ENCODE results near the gene TSFM. TPM values are rescaled to one million over a fixed set of nuclear protein-coding genes. Genes with fewer than 3 reads are reported as not detected.
A peak's percentile ranks its signal among the peaks of the same experiment; 100 is the strongest.
"Not testable (repeated sequence)": the region's sequence is repeated elsewhere in the genome, so short reads cannot be mapped to it uniquely, and the experiment has no call there.

Gene TSFM
- total and polyA plus RNA-seq, 7 donors = 31.5 to 74.3 (median 52.1) TPM

GRCh38 chr12:57816855-57817151 is 34.2 kb downstream of the TSFM start:
- peaks cover 24% of the 10 kb centered on the region for H3K4me1 ChIP-seq
- TF ChIP-seq, protein P1, sequence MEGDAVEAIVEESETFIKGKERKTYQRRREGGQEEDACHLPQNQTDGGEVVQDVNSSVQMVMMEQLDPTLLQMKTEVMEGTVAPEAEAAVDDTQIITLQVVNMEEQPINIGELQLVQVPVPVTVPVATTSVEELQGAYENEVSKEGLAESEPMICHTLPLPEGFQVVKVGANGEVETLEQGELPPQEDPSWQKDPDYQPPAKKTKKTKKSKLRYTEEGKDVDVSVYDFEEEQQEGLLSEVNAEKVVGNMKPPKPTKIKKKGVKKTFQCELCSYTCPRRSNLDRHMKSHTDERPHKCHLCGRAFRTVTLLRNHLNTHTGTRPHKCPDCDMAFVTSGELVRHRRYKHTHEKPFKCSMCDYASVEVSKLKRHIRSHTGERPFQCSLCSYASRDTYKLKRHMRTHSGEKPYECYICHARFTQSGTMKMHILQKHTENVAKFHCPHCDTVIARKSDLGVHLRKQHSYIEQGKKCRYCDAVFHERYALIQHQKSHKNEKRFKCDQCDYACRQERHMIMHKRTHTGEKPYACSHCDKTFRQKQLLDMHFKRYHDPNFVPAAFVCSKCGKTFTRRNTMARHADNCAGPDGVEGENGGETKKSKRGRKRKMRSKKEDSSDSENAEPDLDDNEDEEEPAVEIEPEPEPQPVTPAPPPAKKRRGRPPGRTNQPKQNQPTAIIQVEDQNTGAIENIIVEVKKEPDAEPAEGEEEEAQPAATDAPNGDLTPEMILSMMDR (IDR thresholded peaks at IDR 0.05) = no peak
- H3K4me3 ChIP-seq = no peak overlapping the region
- H3K9me3 ChIP-seq = no peaks in the 10 kb centered on the region
- intact Hi-C loops (cut with DNase I) = no loop called here
- no peaks in the 10 kb centered on the region for H3K27me3 ChIP-seq (ENCODE audit: insufficient read depth in 3 of 3, low read length in 2 of 3)
- DNase-seq (peak; percentile 40 to 69), ATAC-seq (peak in 3 of 4 donors; percentile 29 to 53 (median 48))
- H3K27ac ChIP-seq = peak overlapping the region; percentile 54
- peaks cover 0 to 58% of the 10 kb centered on the region in 2 donors for H3K36me3 ChIP-seq (ENCODE audit: insufficient read depth in 1 of 2, low read depth in 1 of 2)
- 27 to 48% (median 29%) methylated on average over 5 of the region's 5 CpGs for whole genome bisulfite sequencing, 3 donors

- Histone ChIP-seq H3K27ac (peak overlapping the region; percentile 54), H3K9me3 (no peaks in the 10 kb centered on the region), H3K27me3 (ENCODE audit: insufficient read depth in 3 of 3, low read length in 2 of 3) (no peaks in the 10 kb centered on the region), H3K4me3 (no peak overlapping the region), H3K36me3 (ENCODE audit: insufficient read depth in 1 of 2, low read depth in 1 of 2) (peaks cover under 1 to 58% of the 10 kb centered on the region in 2 donors), H3K4me1 (peaks cover 26% of the 10 kb centered on the region)
- intact Hi-C loops (cut with DNase I) = no loop called here
- WGBS, 3 donors = 66 to 73% (median 71%) methylated on average over 8 of the region's 8 CpGs
- ATAC-seq (no peak), DNase-seq (no peak)
- TF ChIP-seq, protein P1 (IDR thresholded peaks at IDR 0.05) = no peak
Observed at GRCh38 chr12:57817261-57817989, 34.8 kb downstream of the TSFM start.

- H3K9me3 ChIP-seq; H3K27me3 ChIP-seq (ENCODE audit: insufficient read depth in 3 of 3, low read length in 2 of 3); intact Hi-C loops (cut with DNase I); DNase-seq; H3K4me3 ChIP-seq; ATAC-seq: not testable (repeated sequence)
- H3K4me1 ChIP-seq = peaks cover 31% of the 10 kb centered on the region
- H3K27ac ChIP-seq = peak overlapping the region; percentile 54
- peaks cover 6 to 58% of the 10 kb centered on the region in 2 donors for H3K36me3 ChIP-seq (ENCODE audit: insufficient read depth in 1 of 2, low read depth in 1 of 2)
- WGBS, 3 donors = 72 to 81% (median 81%) methylated on average over 3 of the region's 3 CpGs
Observed at GRCh38 chr12:57817990-57818331, 35.4 kb downstream of the TSFM start.

- Histone ChIP-seq H3K27ac (peak overlapping the region; percentile 21), H3K4me1 (peaks cover 31% of the 10 kb centered on the region), H3K36me3 (ENCODE audit: insufficient read depth in 1 of 2, low read depth in 1 of 2) (peaks cover 18 to 72% of the 10 kb centered on the region in 2 donors)
- H3K27me3 ChIP-seq (ENCODE audit: insufficient read depth in 3 of 3, low read length in 2 of 3); H3K4me3 ChIP-seq; intact Hi-C loops (cut with DNase I); H3K9me3 ChIP-seq; ATAC-seq; DNase-seq: not testable (repeated sequence)
- WGBS, 3 donors = 65 to 77% (median 73%) methylated on average over 8 of the region's 8 CpGs
Observed at GRCh38 chr12:57820119-57820518, 37.5 kb downstream of the TSFM start.

DNA sequence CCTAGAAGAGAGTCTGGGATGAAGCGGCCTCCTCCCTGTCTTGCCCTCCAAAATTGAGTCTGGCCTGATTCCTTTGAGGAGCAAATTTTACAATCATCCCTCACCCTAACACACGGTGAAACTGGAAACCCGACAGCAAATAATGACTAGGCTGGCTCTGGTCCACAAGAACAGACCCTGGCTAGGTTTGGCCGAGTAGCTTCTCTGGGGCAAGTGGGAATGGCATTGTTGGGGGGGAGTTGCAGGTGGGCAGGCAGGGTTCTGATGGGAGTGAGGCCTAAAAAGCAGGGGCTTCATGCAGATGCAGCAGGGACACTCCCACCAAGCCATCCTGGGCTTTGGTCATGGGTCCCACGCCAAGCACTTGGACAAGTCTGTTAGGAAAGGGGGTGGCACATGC is 38.4 kb downstream of the TSFM start:
- DNase-seq; H3K4me3 ChIP-seq; intact Hi-C loops (cut with DNase I); H3K9me3 ChIP-seq; H3K27me3 ChIP-seq (ENCODE audit: insufficient read depth in 3 of 3, low read length in 2 of 3); ATAC-seq; H3K27ac ChIP-seq: not testable (repeated sequence)
- H3K36me3 ChIP-seq (ENCODE audit: insufficient read depth in 1 of 2, low read depth in 1 of 2) = peaks cover 18 to 81% of the 10 kb centered on the region in 2 donors
- WGBS, 3 donors = 53 to 68% (median 58%) methylated on average over 5 of the region's 5 CpGs
- H3K4me1 ChIP-seq = peaks cover 30% of the 10 kb centered on the region

DNA sequence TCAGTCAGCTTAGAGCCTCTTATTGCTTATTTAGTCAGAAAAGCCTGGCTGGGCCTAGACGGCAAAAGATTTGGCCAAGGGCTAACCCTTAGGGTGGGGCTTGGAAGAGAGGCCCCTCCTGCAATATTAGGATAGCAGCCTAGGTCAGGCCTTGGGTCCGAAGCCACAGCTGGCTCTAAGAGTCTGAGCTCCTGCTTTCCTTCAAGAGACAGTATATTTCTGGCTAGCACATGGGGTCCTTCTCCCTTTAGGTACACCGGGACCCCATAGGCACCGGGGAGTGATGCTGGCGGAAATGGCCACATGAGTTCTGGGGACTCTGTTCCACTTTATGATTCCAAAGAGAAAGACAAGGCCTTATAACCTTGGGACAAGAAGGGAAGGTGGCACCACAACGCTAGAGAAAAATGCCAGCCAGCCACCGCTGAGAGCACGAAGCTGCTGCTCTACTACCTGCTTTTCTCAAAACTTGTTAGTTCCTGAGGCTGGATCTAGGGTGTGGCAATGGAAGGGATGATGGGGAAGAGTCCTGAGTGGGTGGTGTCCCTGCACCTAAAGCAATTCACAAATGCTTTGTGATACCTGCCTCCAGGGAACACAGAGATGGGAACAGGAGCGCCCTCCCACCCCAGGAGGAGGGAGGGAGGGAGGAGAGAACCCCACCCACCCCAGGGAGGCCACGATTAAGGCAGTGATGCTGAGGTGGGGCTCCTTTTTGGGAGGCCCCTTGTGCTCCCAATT is 39.1 kb downstream of the TSFM start:
- H3K4me3 ChIP-seq = no peak overlapping the region
- peaks cover 29% of the 10 kb centered on the region for H3K4me1 ChIP-seq
- DNase-seq = no peak
- H3K27me3 ChIP-seq (ENCODE audit: insufficient read depth in 3 of 3, low read length in 2 of 3) = no peaks in the 10 kb centered on the region
- WGBS, 3 donors = 64 to 80% (median 71%) methylated on average over 10 of the region's 10 CpGs
- no peak for ATAC-seq
- H3K36me3 ChIP-seq (ENCODE audit: insufficient read depth in 1 of 2, low read depth in 1 of 2) = peaks cover 19 to 87% of the 10 kb centered on the region in 2 donors
- H3K27ac ChIP-seq = peak overlapping the region; percentile 16
- TF ChIP-seq, protein P1 (IDR thresholded peaks at IDR 0.05) = no peak
- no peaks in the 10 kb centered on the region for H3K9me3 ChIP-seq
- intact Hi-C loops (cut with DNase I) = no loop called here
